GM19438 (cell line): ENCODE data around the gene PRX.
"Not testable (repeated sequence)": the region's sequence is repeated elsewhere in the genome, so short reads cannot be mapped to it uniquely, and the experiment has no call there.

Source experiments
- ATAC-seq: cut with Tn5 transposase; IDR thresholded peaks from one replicate; pipeline ENCODE4 v1.9.1; 2021; ENCODE audit warnings: low read depth; ENCODE audit not compliant: unreplicated experiment

The PRX gene

DNA sequence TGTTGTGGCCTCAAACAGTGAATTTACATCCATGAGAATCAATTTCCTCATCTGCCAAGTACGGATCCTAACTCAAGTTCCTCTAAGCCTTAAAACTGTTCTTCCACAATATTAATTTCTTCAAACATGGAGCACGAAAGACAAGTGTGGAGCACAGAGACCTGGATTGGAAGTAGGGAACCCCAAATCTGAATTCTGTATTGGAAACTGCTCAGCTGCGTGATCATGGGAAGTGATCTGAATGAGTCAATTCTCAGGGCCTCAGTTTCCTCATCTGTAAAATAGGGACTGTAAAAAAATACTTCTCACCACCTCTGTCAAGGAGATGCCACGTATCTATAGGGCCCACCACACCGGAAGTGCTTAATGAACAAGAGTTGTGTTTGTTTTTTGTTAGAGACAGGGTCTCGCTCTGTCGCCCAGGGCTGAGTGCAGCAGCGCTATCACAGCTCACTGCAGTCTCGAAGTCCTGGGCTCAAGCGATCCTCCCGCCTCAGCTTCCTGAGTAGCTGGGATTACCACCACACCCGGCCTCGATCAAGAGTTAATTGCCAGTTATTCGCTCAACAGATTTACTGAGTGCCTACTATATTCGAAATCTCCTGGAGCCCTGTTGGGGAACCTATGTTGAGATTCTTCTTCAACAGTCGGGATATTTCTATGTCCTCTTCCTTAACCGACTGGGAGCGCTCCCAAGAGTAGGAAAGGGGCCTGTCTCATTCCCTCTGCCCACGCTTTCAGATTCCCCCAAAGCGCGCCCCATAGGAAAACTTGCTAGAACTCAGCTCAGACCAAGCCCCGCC, 29.4 kb upstream of the PRX start:
- no peak for ATAC-seq

- ATAC-seq: no peak
Measured at GRCh38 chr19:40441719-40442253, 28.6 kb upstream of the PRX start.

- ATAC-seq: no peak
Measured at GRCh38 chr19:40438284-40438683, 25.1 kb upstream of the PRX start.

- ATAC-seq: peak; percentile 67
Measured at GRCh38 chr19:40433391-40434216, 20.4 kb upstream of the PRX start.

DNA sequence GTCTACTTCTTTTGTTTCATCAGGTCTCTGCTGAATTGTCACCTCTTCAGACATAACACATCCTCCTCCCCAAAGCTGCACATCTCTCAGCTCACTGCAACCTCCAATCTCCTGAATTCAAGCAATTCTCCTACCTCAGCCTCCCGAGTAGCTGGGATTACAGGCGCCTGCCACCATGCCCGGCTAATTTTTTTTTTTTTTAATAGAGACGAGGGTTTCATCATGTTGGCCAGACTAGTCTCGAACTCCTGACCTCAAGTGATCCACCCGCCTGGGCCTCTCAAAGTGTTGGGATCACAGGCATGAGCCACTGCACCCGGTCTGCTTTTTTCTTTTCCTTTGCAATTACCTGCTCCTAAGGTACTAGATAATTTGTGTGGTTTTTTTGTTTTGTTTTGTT, 19.6 kb upstream of the PRX start:
- ATAC-seq: not testable (repeated sequence)

DNA sequence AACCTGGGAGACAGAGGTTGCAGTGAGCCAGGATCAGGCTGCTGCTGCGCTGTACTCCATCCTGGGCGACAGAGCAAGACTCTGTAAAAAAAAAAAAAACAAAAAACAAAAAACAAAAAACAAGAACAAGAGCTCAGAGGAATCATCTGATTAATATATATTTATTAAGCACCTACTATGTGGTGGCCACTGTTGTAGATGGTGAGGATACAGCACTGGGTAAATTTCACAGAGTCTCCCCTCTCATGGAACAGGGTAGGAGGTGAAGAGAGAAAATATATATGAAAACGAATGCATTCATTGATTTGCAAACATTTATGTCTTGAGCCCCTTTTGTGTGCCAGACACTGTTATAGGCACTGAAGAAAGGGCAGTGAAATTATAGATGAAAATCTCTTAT, 18.5 kb upstream of the PRX start:
- no peak for ATAC-seq

DNA sequence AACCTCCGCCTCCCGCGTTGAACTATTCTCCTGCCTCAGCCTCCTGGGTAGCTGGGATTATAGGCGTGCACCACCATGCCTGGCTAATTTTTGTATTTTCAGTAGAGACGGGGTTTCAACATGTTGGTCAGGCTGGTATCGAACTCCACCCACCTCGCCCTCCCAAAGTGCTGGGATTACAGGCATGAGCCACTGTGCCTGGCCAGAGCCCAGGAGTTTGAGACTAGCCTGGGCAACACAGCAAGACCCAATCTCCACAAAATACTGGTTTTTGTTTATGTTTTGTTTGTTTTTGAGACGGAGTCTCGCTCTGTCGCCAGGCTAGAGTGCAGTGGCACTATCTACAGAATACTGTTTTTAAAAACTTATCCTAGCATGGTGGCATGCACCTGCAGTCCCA, 17.1 kb upstream of the PRX start:
- ATAC-seq: not testable (repeated sequence)

GRCh38 chr19:40428197-40428596, 15.0 kb upstream of the PRX start:
- ATAC-seq: not testable (repeated sequence)

GRCh38 chr19:40425450-40426287, 12.5 kb upstream of the PRX start, which contains the start of gene SERTAD1:
TSS of gene SERTAD1 (minus strand) at chr19:40425992. CDS start at chr19:40423546, 2,446 bp downstream.
- ATAC-seq: peak; percentile 77

GRCh38 chr19:40424637-40425449, 11.7 kb upstream of the PRX start:
- ATAC-seq: no peak

GRCh38 chr19:40423938-40424337, 10.8 kb upstream of the PRX start:
- ATAC-seq: no peak

GRCh38 chr19:40422748-40423566, 9.8 kb upstream of the PRX start:
- no peak for ATAC-seq

- no peak for ATAC-seq
Measured at GRCh38 chr19:40421993-40422747, 9.0 kb upstream of the PRX start.

- ATAC-seq: peak; percentile 37
Measured at GRCh38 chr19:40420766-40421765, 7.9 kb upstream of the PRX start.

GRCh38 chr19:40420451-40420765, 7.2 kb upstream of the PRX start:
- ATAC-seq: no peak

GRCh38 chr19:40419780-40420179, 6.6 kb upstream of the PRX start:
- ATAC-seq: no peak

- no peak for ATAC-seq
Measured at GRCh38 chr19:40419066-40419612, 6.0 kb upstream of the PRX start.
